Measurements from ENCODE around the gene HBQ1. TPM values are rescaled to one million over a fixed set of nuclear protein-coding genes. Genes with fewer than 3 reads are reported as not detected.

The HBQ1 gene
- total and polyA plus RNA-seq, 2 of the 4 experiments (the other 2 are of a cell fraction): 0.92 TPM; not detected in 1

DNA sequence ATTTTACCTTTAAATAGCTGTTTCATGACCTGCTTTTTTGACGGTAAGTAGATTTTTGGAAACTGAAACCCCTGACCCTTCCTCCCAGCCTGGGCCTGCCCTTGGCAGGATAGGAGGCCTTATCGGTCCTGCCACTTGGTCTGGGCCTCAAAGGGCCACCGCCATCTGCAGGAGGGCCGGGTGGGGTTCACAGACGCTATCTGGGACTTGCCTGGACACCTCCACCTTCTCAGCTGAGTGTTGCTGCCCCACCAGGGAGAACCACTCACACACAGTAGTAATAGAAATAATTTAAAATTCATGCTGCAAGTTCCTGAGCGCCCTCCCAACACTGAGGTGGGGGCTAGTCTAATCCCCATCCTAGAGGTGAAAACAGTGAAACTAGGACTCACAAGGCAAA is 37.2 kb upstream of the HBQ1 start:
- intact Hi-C loops (cut with micrococcal nuclease): no loop called here
- Histone ChIP-seq H3K36me3 (ENCODE audit: control insufficient read depth, insufficient read depth, low read length) (no peaks in the 10 kb centered on the region), H3K4me3 (ENCODE audit: insufficient read depth, low read depth, low read length) (no peak overlapping the region), H4K20me1 (ENCODE audit: insufficient read depth, low read length) (no peaks in the 10 kb centered on the region), H3K9ac (ENCODE audit: low read depth, low read length) (no peak overlapping the region), H3K4ac (ENCODE audit: low read depth, low read length) (no peak overlapping the region), H3K23ac (ENCODE audit: low read depth, low read length) (no peak overlapping the region), H3K27ac (ENCODE audit: insufficient read depth, low read length) (no peak overlapping the region), H3K9me1 (ENCODE audit: insufficient read depth, low read length) (no peaks in the 10 kb centered on the region), H2AK9ac (replicated peaks; ENCODE audit: low read depth, low read length, poor library complexity) (peak overlapping the region; percentile 61), H2BK20ac (ENCODE audit: low read depth, low read length) (no peak overlapping the region), H2BK120ac (ENCODE audit: low read depth, low read length) (no peak overlapping the region), H2AFZ (replicated peaks; ENCODE audit: low read length, poor library complexity) (peak overlapping the region; percentile 71), H3K14ac (replicated peaks; ENCODE audit: low read depth, low read length) (no peak overlapping the region), H2AK5ac (ENCODE audit: low read depth, low read length) (no peak overlapping the region), H3K27me3 (ENCODE audit: control insufficient read depth, insufficient read depth, low read length) (no peaks in the 10 kb centered on the region), H2BK5ac (ENCODE audit: low read depth, low read length, poor library complexity, severe bottlenecking) (no peak overlapping the region), H3K4me1 (ENCODE audit: control insufficient read depth, insufficient read depth, low read length) (no peaks in the 10 kb centered on the region), H3K4me2 (ENCODE audit: low read depth, low read length) (no peak overlapping the region), H4K5ac (ENCODE audit: low read depth, low read length) (no peak overlapping the region), H3K56ac (ENCODE audit: extremely low read depth, insufficient read depth, low read length) (no peak overlapping the region), H3K79me1 (ENCODE audit: low read depth in 1 of 2, low read length in 2 of 2) (peaks cover 0 to under 1% of the 10 kb centered on the region in 2 experiments; a peak in 1 of 4 replicates), H4K91ac (ENCODE audit: insufficient read depth, low read depth, low read length) (no peak overlapping the region), H2BK15ac (ENCODE audit: low read depth, low read length) (no peak overlapping the region), H3K18ac (ENCODE audit: low read depth, low read length) (no peak overlapping the region), H4K8ac (ENCODE audit: low read depth in 2 of 2, low read length in 2 of 2) (no peak overlapping the region), H3K9me3 (ENCODE audit: control insufficient read depth, insufficient read depth, low read length) (no peaks in the 10 kb centered on the region)
- dilution Hi-C loops (cut with HindIII; ENCODE audit: low sequenced_read_pairs, unreplicated experiment): no loop called here
- DNase-seq: no peak
- ChIA-PET POLR2A (ENCODE audit: unreplicated experiment) (no interaction called here), CTCF (no interaction called here)
- no TSS peak for BruUV-seq (replicated peaks)
- WGBS, 2 experiments (ENCODE audit: extremely low coverage in 2 of 2, insufficient read length in 1 of 2): no CpG with 5 or more reads among the region's 6 CpGs
- ATAC-seq (ENCODE audit: low read depth): no peak
- in situ Hi-C loops (cut with MboI; ENCODE audit: low sequenced_read_pairs): no loop called here
- TF ChIP-seq CEBPB (IDR thresholded peaks at IDR 0.05; ENCODE audit: low read depth, low read length): no peak
- no peak for TF ChIP-seq CHD1 (IDR thresholded peaks at IDR 0.05; ENCODE audit: low read depth, low read length)
- TF ChIP-seq MAZ (IDR thresholded peaks at IDR 0.05; ENCODE audit: borderline replicate concordance, low read depth, low read length): no peak
- TF ChIP-seq, protein P1, sequence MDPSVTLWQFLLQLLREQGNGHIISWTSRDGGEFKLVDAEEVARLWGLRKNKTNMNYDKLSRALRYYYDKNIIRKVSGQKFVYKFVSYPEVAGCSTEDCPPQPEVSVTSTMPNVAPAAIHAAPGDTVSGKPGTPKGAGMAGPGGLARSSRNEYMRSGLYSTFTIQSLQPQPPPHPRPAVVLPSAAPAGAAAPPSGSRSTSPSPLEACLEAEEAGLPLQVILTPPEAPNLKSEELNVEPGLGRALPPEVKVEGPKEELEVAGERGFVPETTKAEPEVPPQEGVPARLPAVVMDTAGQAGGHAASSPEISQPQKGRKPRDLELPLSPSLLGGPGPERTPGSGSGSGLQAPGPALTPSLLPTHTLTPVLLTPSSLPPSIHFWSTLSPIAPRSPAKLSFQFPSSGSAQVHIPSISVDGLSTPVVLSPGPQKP (IDR thresholded peaks at IDR 0.05; ENCODE audit: borderline replicate concordance, low read depth, low read length): no peak
- TF ChIP-seq POLR2A (IDR thresholded peaks at IDR 0.05; ENCODE audit: low read depth, low read length): no peak
- TF ChIP-seq FOS (IDR thresholded peaks at IDR 0.05; ENCODE audit: low read depth, low read length): no peak
- TF ChIP-seq, protein P2, sequence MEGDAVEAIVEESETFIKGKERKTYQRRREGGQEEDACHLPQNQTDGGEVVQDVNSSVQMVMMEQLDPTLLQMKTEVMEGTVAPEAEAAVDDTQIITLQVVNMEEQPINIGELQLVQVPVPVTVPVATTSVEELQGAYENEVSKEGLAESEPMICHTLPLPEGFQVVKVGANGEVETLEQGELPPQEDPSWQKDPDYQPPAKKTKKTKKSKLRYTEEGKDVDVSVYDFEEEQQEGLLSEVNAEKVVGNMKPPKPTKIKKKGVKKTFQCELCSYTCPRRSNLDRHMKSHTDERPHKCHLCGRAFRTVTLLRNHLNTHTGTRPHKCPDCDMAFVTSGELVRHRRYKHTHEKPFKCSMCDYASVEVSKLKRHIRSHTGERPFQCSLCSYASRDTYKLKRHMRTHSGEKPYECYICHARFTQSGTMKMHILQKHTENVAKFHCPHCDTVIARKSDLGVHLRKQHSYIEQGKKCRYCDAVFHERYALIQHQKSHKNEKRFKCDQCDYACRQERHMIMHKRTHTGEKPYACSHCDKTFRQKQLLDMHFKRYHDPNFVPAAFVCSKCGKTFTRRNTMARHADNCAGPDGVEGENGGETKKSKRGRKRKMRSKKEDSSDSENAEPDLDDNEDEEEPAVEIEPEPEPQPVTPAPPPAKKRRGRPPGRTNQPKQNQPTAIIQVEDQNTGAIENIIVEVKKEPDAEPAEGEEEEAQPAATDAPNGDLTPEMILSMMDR (conservative IDR thresholded peaks at IDR 0.05; ENCODE audit: low read depth, low read length): no peak
- TF ChIP-seq, protein P3, sequence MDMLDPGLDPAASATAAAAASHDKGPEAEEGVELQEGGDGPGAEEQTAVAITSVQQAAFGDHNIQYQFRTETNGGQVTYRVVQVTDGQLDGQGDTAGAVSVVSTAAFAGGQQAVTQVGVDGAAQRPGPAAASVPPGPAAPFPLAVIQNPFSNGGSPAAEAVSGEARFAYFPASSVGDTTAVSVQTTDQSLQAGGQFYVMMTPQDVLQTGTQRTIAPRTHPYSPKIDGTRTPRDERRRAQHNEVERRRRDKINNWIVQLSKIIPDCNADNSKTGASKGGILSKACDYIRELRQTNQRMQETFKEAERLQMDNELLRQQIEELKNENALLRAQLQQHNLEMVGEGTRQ (IDR thresholded peaks at IDR 0.05; ENCODE audit: low read depth, low read length): no peak
- TF ChIP-seq RFX5 (IDR thresholded peaks at IDR 0.05; ENCODE audit: low read depth, low read length): no peak
- TF ChIP-seq RAD21 (IDR thresholded peaks at IDR 0.05; ENCODE audit: low read length): no peak
- TF ChIP-seq BHLHE40 (IDR thresholded peaks at IDR 0.05; ENCODE audit: low read depth, low read length): no peak
- no peak for TF ChIP-seq RCOR1 (IDR thresholded peaks at IDR 0.05; ENCODE audit: insufficient replicate concordance, low read length)
- TF ChIP-seq MXI1 (IDR thresholded peaks at IDR 0.05; ENCODE audit: borderline replicate concordance, low read depth, low read length): no peak
- TF ChIP-seq MAFK (IDR thresholded peaks at IDR 0.05; ENCODE audit: low read depth, low read length): no peak
- no peak for TF ChIP-seq SMC3 (IDR thresholded peaks at IDR 0.05; ENCODE audit: low read depth, low read length)
- no peak for TF ChIP-seq NFE2L2 (IDR thresholded peaks at IDR 0.05; ENCODE audit: low read depth, low read length)

All from IMR-90 (cell line).